ENCODE measurements around the gene XRCC6. TPM values are rescaled to one million over a fixed set of nuclear protein-coding genes. Genes with fewer than 3 reads are reported as not detected.

XRCC6 gene
- total and polyA plus RNA-seq, 12 donors, result 122 to 498 (median 240) TPM

- intact Hi-C loops (cut with DNase I), result no loop called here
- no peak for TF ChIP-seq POLR2A (IDR thresholded peaks at IDR 0.05)
- TF ChIP-seq CTCF (IDR thresholded peaks at IDR 0.05), result no peak
- Histone ChIP-seq H3K27me3 (no peaks in the 10 kb centered on the region), H3K36me3 (replicated peaks in 1 of 2) (peaks cover 0 to 27% of the 10 kb centered on the region in 2 donors), H3K9me3 (replicated peaks in 1 of 3) (no peaks in the 10 kb centered on the region), H3K27ac (peak overlapping the region; percentile 17 to 94 (median 85)), H3K4me3 (no peak overlapping the region), H3K4me1 (replicated peaks in 1 of 2) (peaks cover 32 to 46% of the 10 kb centered on the region in 2 donors)
- WGBS, 4 donors, result 72 to 87% (median 82%) methylated on average over 8 of the region's 8 CpGs
- DNase-seq, result peak in 3 of 7 donors; percentile 40 to 57 (median 46)
These were observed 43.0 kb upstream of the XRCC6 start for GRCh38 chr22:41578114-41578513.

- H3K36me3 ChIP-seq (replicated peaks in 1 of 2), result peaks cover 0 to 34% of the 10 kb centered on the region in 2 donors
- TF ChIP-seq CTCF (IDR thresholded peaks at IDR 0.05) (no peak), POLR2A (IDR thresholded peaks at IDR 0.05) (no peak)
These were observed 42.3 kb upstream of the XRCC6 start for GRCh38 chr22:41578818-41579217.

GRCh38 chr22:41579297-41579996 is 41.6 kb upstream of the XRCC6 start:
- intact Hi-C loops (cut with DNase I), result no loop called here
- 79 to 90% (median 86%) methylated on average over 6 to 12 of the region's 12 CpGs for WGBS, 4 donors
- peak overlapping the region; percentile 23 to 94 (median 85) for H3K27ac ChIP-seq
- H3K4me3 ChIP-seq, result no peak overlapping the region
- TF ChIP-seq CTCF (IDR thresholded peaks at IDR 0.05), result no peak
- TF ChIP-seq POLR2A (IDR thresholded peaks at IDR 0.05), result no peak
- H3K36me3 ChIP-seq (replicated peaks in 1 of 2), result peaks cover 0 to 39% of the 10 kb centered on the region in 2 donors
- peak in 6 of 7 donors; percentile 45 to 63 (median 47) for DNase-seq
- peaks cover 32 to 39% of the 10 kb centered on the region in 2 donors for H3K4me1 ChIP-seq (replicated peaks in 1 of 2)
- no peaks in the 10 kb centered on the region for H3K27me3 ChIP-seq
- no peaks in the 10 kb centered on the region for H3K9me3 ChIP-seq (replicated peaks in 1 of 3)

More at GRCh38 chr22:41578818-41579217, 42.3 kb upstream of the XRCC6 start:
- no peaks in the 10 kb centered on the region for H3K9me3 ChIP-seq (replicated peaks in 1 of 3)
- no peak overlapping the region for H3K4me3 ChIP-seq
- DNase-seq, result peak in 3 of 7 donors; percentile 40 to 58 (median 54)
- H3K4me1 ChIP-seq (replicated peaks in 1 of 2), result peaks cover 32 to 44% of the 10 kb centered on the region in 2 donors
- WGBS, 4 donors, result 50 to 80% (median 53%) methylated on average over 3 to 9 of the region's 9 CpGs
- no peaks in the 10 kb centered on the region for H3K27me3 ChIP-seq
- H3K27ac ChIP-seq, result peak overlapping the region; percentile 23 to 94 (median 85)
- intact Hi-C loops (cut with DNase I), result no loop called here

- Histone ChIP-seq H3K9me3 (replicated peaks in 1 of 3) (no peaks in the 10 kb centered on the region), H3K27me3 (no peaks in the 10 kb centered on the region), H3K4me1 (replicated peaks in 1 of 2) (peaks cover 26 to 34% of the 10 kb centered on the region in 2 donors), H3K36me3 (replicated peaks in 1 of 2) (peaks cover 0 to 39% of the 10 kb centered on the region in 2 donors), H3K4me3 (no peak overlapping the region), H3K27ac (peak overlapping the region; percentile 23 to 94 (median 85))
- 31 to 46% (median 44%) methylated on average over 3 to 6 of the region's 6 CpGs for WGBS, 4 donors
- DNase-seq, result peak; percentile 79 to 93 (median 92)
- intact Hi-C loops (cut with DNase I), result no loop called here
- TF ChIP-seq CTCF (IDR thresholded peaks at IDR 0.05), result no peak
- TF ChIP-seq POLR2A (IDR thresholded peaks at IDR 0.05), result peak in 1 of 2 donors; percentile 61
These were observed 41.1 kb upstream of the XRCC6 start for GRCh38 chr22:41579997-41580355.

Data from adrenal gland (tissue), 12 donors.